Nephron progenitor cell (in vitro differentiated cells): Measurements from ENCODE around the gene GFPT1.
A peak's percentile ranks its signal among the peaks of the same experiment; 100 is the strongest.

Experiments used
- DNase-seq: peaks from one replicate; pipeline ENCODE4 v3.0.0; 2021
- H3K27ac Mint-ChIP-seq: 2 replicates; pipeline ENCODE4 v1.8.0; 2021; ENCODE audit warnings: mild to moderate bottlenecking, moderate library complexity, mixed read lengths
- H3K27me3 Mint-ChIP-seq: 2 replicates; pipeline ENCODE4 v1.8.0; 2021; ENCODE audit warnings: mild to moderate bottlenecking, low read depth, mixed read lengths; ENCODE audit not compliant: poor library complexity
- H3K36me3 Mint-ChIP-seq: 2 replicates; pipeline ENCODE4 v1.8.0; 2021; ENCODE audit warnings: low read depth, mixed read lengths
- H3K4me1 Mint-ChIP-seq: 2 replicates; pipeline ENCODE4 v1.8.0; 2021; ENCODE audit warnings: mixed read lengths
- H3K4me3 Mint-ChIP-seq: 2 replicates; pipeline ENCODE4 v1.8.0; 2021; ENCODE audit warnings: mild to moderate bottlenecking, moderate library complexity, mixed read lengths
- H3K9me3 Mint-ChIP-seq: 2 replicates; pipeline ENCODE4 v1.8.0; 2021; ENCODE audit warnings: mild to moderate bottlenecking, moderate library complexity, mixed read lengths
- TF ChIP-seq, protein P1 (sequence below): fragments of 200-600 bp; sonication (generic); IDR thresholded peaks from 2 replicates; pipeline ENCODE4 v1.5.0; 2021; ENCODE audit warnings: antibody characterized with exemption

The GFPT1 gene

DNA sequence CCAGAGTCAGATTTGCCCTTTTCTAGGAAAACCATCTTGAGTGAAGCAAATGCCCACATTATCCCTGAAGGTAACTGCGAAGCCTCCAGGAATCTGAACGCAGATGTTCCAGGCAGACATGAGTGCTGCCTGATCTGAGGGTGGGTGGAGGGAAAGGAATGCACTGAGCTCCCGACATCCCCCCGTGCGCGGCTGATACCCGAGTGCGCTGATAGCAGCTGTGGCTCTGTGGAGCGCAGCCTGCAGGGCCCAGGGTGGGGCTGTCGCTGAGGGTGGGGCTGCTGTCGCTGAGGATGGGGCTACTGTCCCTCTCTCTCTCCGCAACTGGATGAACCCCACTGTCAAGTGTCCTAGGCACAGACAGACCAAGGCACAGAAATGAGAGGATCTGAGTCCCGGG lies 82.4 kb downstream of the GFPT1 start:
- no peak overlapping the region for H3K4me3 Mint-ChIP-seq
- H3K36me3 Mint-ChIP-seq: no peaks in the 10 kb centered on the region
- H3K9me3 Mint-ChIP-seq: peaks cover 5% of the 10 kb centered on the region
- peaks cover 18% of the 10 kb centered on the region for H3K4me1 Mint-ChIP-seq
- H3K27ac Mint-ChIP-seq: no peak overlapping the region
- TF ChIP-seq, protein P1, sequence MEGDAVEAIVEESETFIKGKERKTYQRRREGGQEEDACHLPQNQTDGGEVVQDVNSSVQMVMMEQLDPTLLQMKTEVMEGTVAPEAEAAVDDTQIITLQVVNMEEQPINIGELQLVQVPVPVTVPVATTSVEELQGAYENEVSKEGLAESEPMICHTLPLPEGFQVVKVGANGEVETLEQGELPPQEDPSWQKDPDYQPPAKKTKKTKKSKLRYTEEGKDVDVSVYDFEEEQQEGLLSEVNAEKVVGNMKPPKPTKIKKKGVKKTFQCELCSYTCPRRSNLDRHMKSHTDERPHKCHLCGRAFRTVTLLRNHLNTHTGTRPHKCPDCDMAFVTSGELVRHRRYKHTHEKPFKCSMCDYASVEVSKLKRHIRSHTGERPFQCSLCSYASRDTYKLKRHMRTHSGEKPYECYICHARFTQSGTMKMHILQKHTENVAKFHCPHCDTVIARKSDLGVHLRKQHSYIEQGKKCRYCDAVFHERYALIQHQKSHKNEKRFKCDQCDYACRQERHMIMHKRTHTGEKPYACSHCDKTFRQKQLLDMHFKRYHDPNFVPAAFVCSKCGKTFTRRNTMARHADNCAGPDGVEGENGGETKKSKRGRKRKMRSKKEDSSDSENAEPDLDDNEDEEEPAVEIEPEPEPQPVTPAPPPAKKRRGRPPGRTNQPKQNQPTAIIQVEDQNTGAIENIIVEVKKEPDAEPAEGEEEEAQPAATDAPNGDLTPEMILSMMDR: no peak
- DNase-seq: no peak
- H3K27me3 Mint-ChIP-seq: peaks cover 58% of the 10 kb centered on the region

DNA sequence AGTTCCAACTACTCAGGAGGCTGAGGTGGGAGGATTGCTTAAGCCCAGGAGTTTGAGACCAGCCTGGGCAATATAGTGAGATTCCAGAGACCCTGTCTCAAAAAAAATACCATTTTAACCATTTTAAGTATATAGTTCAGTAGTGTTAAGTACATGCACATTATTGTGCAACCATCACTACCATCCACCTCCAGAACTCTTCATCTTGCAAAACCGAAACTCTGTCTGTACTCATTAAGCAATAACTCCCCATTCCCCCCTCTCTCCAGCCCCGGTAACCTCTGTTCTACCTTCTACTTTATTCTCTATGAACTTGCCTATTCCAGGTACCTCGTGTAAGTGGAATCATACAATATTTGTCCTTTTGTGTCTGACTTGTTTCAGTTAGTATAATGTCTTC lies 86.4 kb downstream of the GFPT1 start:
- TF ChIP-seq, protein P1: no peak
- Mint-ChIP-seq H3K9me3 (peaks cover 5% of the 10 kb centered on the region), H3K27ac (no peak overlapping the region), H3K4me1 (no peaks in the 10 kb centered on the region), H3K36me3 (no peaks in the 10 kb centered on the region), H3K27me3 (peaks cover 36% of the 10 kb centered on the region), H3K4me3 (no peak overlapping the region)
- DNase-seq: no peak

DNA sequence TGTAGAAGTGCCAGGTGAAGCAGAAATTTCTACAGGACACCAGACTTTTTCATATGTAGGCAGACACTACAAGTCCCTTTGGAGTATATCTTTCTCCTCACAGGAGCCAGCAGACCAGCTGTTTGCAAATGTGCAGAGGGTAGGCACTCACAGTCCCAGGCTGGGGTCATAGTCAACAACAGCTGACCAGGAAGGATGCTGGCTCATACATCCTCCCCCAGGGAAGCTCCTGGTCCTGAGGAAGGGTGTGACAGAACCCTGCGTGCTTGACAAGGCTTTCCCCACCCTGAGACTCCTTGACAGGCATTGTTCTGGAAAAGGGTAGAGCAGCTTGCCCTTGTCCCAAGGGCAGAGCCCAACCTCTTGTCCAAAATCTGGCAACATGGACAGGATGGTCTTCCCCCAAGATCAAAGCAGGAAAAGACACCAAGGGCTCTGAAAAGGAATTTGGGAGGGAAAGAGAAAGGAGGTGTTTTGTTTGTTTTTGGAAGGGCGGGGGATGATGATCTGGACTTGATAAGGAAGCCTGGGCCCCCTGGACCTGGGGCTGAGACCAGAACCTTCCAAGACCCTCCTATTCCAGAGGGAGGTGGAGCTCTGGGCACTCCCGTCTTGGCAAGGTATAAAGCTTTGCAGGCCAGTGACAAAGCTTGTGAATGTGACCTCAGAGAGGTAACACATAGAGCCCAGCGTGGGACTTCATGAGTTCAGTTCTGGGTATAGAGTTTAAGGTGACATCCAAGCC lies 87.1 kb downstream of the GFPT1 start:
- Mint-ChIP-seq H3K36me3 (no peaks in the 10 kb centered on the region), H3K9me3 (peaks cover 5% of the 10 kb centered on the region), H3K4me3 (no peak overlapping the region), H3K4me1 (no peaks in the 10 kb centered on the region), H3K27me3 (peaks cover 32% of the 10 kb centered on the region), H3K27ac (no peak overlapping the region)
- TF ChIP-seq, protein P1: no peak
- DNase-seq: no peak

DNA sequence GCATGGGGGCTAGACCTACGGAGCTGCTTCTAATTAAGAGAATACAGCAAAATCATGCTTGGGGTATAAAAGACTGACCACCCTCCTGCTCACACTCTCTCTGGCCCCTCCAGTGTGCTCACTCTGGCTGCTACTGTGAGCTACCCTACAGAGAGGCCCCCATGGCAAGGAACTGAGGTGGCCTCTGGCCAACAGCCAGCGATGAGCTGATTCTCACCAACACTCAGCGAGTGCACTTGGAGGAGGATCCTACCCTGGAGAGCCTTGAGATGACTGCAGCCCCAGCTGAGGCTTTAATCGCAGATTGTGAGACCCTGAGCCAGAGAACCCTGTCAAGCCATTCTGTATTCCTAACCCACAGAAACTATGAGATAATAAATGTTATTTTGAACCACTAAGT lies 88.2 kb downstream of the GFPT1 start:
- Mint-ChIP-seq H3K27me3 (peaks cover 24% of the 10 kb centered on the region), H3K9me3 (peaks cover 5% of the 10 kb centered on the region), H3K4me3 (no peak overlapping the region), H3K36me3 (no peaks in the 10 kb centered on the region), H3K4me1 (no peaks in the 10 kb centered on the region), H3K27ac (no peak overlapping the region)
- no peak for DNase-seq
- TF ChIP-seq, protein P1: no peak

DNA sequence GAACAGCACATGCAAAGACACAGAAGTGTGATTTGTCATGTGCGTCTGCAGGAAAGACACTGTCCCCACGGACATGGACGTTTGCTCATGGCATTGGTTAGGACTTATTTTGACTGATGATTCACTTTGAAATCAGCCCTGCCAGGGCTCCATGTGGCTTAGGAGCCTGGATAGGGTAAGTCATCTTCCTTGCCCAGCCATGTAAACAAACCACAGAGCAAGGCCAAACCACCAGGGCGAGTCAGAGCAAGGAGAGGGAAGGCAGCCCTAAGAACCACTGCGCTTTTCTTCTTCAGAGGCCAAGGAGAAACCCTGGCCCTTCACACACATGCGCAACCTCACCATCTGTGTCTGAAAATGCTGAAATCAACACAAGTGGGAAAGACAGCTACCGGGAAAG lies 88.8 kb downstream of the GFPT1 start:
- H3K9me3 Mint-ChIP-seq: peaks cover 5% of the 10 kb centered on the region
- no peak for DNase-seq
- H3K4me3 Mint-ChIP-seq: no peak overlapping the region
- TF ChIP-seq, protein P1: no peak
- H3K27me3 Mint-ChIP-seq: peaks cover 18% of the 10 kb centered on the region
- H3K36me3 Mint-ChIP-seq: no peaks in the 10 kb centered on the region
- H3K27ac Mint-ChIP-seq: peak overlapping the region; percentile 73
- H3K4me1 Mint-ChIP-seq: no peaks in the 10 kb centered on the region

DNA sequence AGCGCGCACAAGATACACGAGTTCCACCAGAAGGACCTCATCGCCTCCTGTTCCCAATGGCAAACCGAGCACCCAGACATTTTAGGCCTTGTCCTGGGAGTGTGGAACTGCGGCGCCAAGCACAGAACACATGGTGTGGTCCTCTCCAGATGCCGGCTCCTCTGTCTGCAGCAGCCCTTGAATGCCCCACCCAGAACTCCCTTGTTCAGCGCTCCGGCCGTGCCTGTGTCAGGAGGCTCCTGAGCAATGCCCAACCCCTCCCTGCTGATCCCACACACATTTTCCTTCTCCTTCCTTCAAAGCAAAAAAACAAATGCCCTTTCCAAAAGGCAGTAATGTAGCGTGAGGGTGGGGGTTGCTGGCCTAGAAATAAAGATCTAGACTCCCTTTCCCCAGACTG lies 89.8 kb downstream of the GFPT1 start:
- Mint-ChIP-seq H3K27me3 (peaks cover 17% of the 10 kb centered on the region), H3K4me1 (no peaks in the 10 kb centered on the region), H3K4me3 (no peak overlapping the region)

More for the DNA sequence above, 89.8 kb downstream of the GFPT1 start:
- no peaks in the 10 kb centered on the region for H3K9me3 Mint-ChIP-seq
- no peak for DNase-seq
- no peaks in the 10 kb centered on the region for H3K36me3 Mint-ChIP-seq
- TF ChIP-seq, protein P1: no peak
- H3K27ac Mint-ChIP-seq: no peak overlapping the region
